Activated CD8-positive, alpha-beta T cell treated with anti-CD3 and anti-CD28 coated beads for 36 hours (primary cell): ENCODE results near the gene MTRFR. TPM values are rescaled to one million over a fixed set of nuclear protein-coding genes. Genes with fewer than 3 reads are reported as not detected.

Experiments used
- ATAC-seq: fragments of 200-7000 bp; cut with Tn5 transposase; one replicate; pipeline ENCODE4 v1.10.0; 2021; ENCODE audit warnings: mild to moderate bottlenecking, moderate library complexity
- CTCF ChIA-PET: fragments of 350-600 bp; sonication (Branson Sonifier 250); formaldehyde crosslinking; loops from one replicate; lab custom pipeline; 2021; ENCODE audit warnings: antibody characterized with exemption; lab: Charles Lee
- POLR2A ChIA-PET: fragments of 350-600 bp; sonication (Branson Sonifier 250); formaldehyde crosslinking; loops from one replicate; lab custom pipeline; 2021; ENCODE audit warnings: antibody characterized with exemption; lab: Charles Lee
- DNase-seq: peaks from one replicate; pipeline ENCODE4 v3.0.0-alpha.2; 2020
- H3K27ac Mint-ChIP-seq: one replicate; pipeline ENCODE4 v1.8.0; 2021; ENCODE audit warnings: mild to moderate bottlenecking, mixed read lengths
- H3K27me3 Mint-ChIP-seq: one replicate; pipeline ENCODE4 v1.8.0; 2021; ENCODE audit warnings: mixed read lengths
- H3K36me3 Mint-ChIP-seq: one replicate; pipeline ENCODE4 v1.8.0; 2021; ENCODE audit warnings: low read depth, mixed read lengths
- H3K4me1 Mint-ChIP-seq: one replicate; pipeline ENCODE4 v1.8.0; 2021; ENCODE audit warnings: low read depth, mixed read lengths
- H3K4me3 Mint-ChIP-seq: one replicate; pipeline ENCODE4 v1.8.0; 2021; ENCODE audit warnings: mild to moderate bottlenecking, moderate library complexity, mixed read lengths
- H3K9me3 Mint-ChIP-seq: one replicate; pipeline ENCODE4 v1.8.0; 2021; ENCODE audit warnings: mixed read lengths
- intact Hi-C: fragments of 100-400 bp; cut with micrococcal nuclease; formaldehyde crosslinking; loops from one replicate; pipeline ENCODE4 v1.10.0; 2022
- total RNA-seq, 2 experiments: library from RNA; stranded (reverse); gene quantifications; one replicate each; pipeline ENCODE4 v1.2.3, GENCODE V29; 2021
- TF ChIP-seq, protein P1 (sequence below): fragments of 200-600 bp; IDR thresholded peaks from one replicate; pipeline ENCODE4 v1.8.0; 2022; ENCODE audit warnings: antibody characterized with exemption, mild to moderate bottlenecking

Gene MTRFR
- total RNA-seq, 2 experiments from 2014 or later, result 28.1 to 31.0 TPM

DNA sequence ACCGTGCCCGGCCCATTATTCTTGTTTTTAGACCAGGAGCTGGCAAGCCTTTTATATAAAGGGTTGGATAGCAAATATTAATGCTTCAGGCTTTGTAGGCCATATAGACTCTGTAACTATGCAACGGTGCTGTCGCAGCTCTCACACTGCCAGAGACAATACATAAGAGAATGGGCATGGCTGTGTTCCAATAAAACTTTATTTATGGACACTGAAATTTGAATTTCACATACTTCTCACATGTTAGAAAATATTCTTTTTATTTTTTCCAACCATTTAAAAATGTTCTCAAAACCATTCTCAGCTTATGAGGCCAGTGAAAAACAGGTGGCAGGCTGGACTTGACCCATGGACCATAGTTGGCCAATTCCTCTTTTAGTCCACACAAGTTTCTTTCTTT lies 51.4 kb downstream of the MTRFR start:
- ChIA-PET CTCF (interaction anchor here (1.3 kb wide), 1 partner anchor 41 kb away, joined by 4 read pairs; no protein-coding TSS in a partner anchor), POLR2A (no interaction called here)
- ATAC-seq, result no peak
- Mint-ChIP-seq H3K4me3 (no peak overlapping the region), H3K27me3 (no peaks in the 10 kb centered on the region), H3K27ac (no peak overlapping the region), H3K36me3 (no peaks in the 10 kb centered on the region), H3K4me1 (no peaks in the 10 kb centered on the region), H3K9me3 (no peaks in the 10 kb centered on the region)
- TF ChIP-seq, protein P1, sequence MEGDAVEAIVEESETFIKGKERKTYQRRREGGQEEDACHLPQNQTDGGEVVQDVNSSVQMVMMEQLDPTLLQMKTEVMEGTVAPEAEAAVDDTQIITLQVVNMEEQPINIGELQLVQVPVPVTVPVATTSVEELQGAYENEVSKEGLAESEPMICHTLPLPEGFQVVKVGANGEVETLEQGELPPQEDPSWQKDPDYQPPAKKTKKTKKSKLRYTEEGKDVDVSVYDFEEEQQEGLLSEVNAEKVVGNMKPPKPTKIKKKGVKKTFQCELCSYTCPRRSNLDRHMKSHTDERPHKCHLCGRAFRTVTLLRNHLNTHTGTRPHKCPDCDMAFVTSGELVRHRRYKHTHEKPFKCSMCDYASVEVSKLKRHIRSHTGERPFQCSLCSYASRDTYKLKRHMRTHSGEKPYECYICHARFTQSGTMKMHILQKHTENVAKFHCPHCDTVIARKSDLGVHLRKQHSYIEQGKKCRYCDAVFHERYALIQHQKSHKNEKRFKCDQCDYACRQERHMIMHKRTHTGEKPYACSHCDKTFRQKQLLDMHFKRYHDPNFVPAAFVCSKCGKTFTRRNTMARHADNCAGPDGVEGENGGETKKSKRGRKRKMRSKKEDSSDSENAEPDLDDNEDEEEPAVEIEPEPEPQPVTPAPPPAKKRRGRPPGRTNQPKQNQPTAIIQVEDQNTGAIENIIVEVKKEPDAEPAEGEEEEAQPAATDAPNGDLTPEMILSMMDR, result no peak
- intact Hi-C loops, result no loop called here
- DNase-seq, result no peak

- Mint-ChIP-seq H3K36me3 (peaks cover 2% of the 10 kb centered on the region), H3K4me1 (no peaks in the 10 kb centered on the region), H3K27ac (no peak overlapping the region), H3K4me3 (no peak overlapping the region), H3K27me3 (no peaks in the 10 kb centered on the region), H3K9me3 (no peaks in the 10 kb centered on the region)
- no peak for ATAC-seq
- ChIA-PET POLR2A (interaction anchor here (0.6 to 1.3 kb wide), 3 partner anchors 56 to 315 kb away, joined by 3 read pairs; partner anchors contain the start of gene DDX55), CTCF (no interaction called here)
- intact Hi-C loops, result no loop called here
- TF ChIP-seq, protein P1, result no peak
- DNase-seq, result no peak
These were observed 53.6 kb downstream of the MTRFR start for GRCh38 chr12:123286652-123287373.

- DNase-seq (no peak), ATAC-seq (no peak)
- ChIA-PET POLR2A (interaction anchor here (0.7 kb wide), 1 partner anchor 41 kb away, joined by 3 read pairs; no protein-coding TSS in a partner anchor), CTCF (no interaction called here)
- intact Hi-C loops, result no loop called here
- H3K9me3 Mint-ChIP-seq, result no peaks in the 10 kb centered on the region
- H3K4me1 Mint-ChIP-seq, result no peaks in the 10 kb centered on the region
- no peak overlapping the region for H3K27ac Mint-ChIP-seq
- H3K27me3 Mint-ChIP-seq, result no peaks in the 10 kb centered on the region
- TF ChIP-seq, protein P1, result no peak
- no peak overlapping the region for H3K4me3 Mint-ChIP-seq
- peaks cover 6% of the 10 kb centered on the region for H3K36me3 Mint-ChIP-seq
These were observed 55.6 kb downstream of the MTRFR start for GRCh38 chr12:123288751-123289346.

DNA sequence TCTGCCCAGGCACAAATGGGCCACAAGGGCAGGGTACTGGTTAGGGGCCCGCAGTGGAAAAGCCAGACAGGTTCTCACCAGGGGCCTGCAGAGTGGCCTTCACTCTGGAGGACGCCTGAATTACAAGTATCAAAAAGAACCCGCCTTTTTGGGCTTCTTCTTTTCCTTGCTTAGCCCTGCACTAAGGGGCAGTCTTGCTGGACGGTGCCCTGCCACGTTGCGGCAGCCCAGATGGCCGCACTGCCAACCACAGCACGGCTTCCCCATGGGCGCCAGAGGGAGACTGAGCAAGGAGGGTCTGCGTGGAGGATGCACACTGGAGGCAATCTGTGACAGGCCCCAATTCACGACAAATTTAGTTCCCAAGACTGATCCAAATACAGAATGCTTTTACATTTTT lies 56.7 kb downstream of the MTRFR start:
- Mint-ChIP-seq H3K4me1 (no peaks in the 10 kb centered on the region), H3K27me3 (no peaks in the 10 kb centered on the region), H3K27ac (no peak overlapping the region), H3K36me3 (peaks cover 13% of the 10 kb centered on the region), H3K4me3 (no peak overlapping the region), H3K9me3 (no peaks in the 10 kb centered on the region)
- ATAC-seq (no peak), DNase-seq (no peak)
- intact Hi-C loops, result no loop called here
- TF ChIP-seq, protein P1, result no peak
- ChIA-PET CTCF (no interaction called here), POLR2A (interaction anchor here (0.7 kb wide), 1 partner anchor 40 kb away, joined by 3 read pairs; no protein-coding TSS in a partner anchor)
